Measurements from ENCODE around the gene CAMTA1.
"Not testable (repeated sequence)": the region's sequence is repeated elsewhere in the genome, so short reads cannot be mapped to it uniquely, and the experiment has no call there.

The CAMTA1 gene

DNA sequence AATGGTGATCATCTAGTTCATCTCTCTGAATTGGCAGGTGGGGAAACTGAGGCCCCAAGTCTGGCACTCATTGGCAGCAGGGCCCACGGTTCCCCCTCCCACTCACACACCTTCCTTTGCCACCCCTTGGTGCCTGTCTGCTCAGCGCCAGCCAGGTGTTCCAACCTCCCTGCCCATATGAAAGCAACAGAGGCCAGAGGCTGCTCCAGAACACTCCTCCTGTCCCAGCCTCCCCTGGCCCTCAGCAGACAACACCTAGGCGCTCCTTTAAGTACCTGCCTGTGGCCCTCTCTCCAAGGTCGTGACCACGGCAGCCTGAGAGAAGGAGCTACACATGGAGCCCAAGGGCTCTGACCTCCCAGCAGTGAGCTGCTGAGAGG, 623.5 kb downstream of the CAMTA1 start:
- Histone ChIP-seq H3K4me3 (no peak overlapping the region), H3K27me3 (no peaks in the 10 kb centered on the region), H3K27ac (no peak overlapping the region), H3K4me2 (no peak overlapping the region), H3K9me3 (no peaks in the 10 kb centered on the region), H3K36me3 (no peaks in the 10 kb centered on the region), H3K9ac (no peak overlapping the region), H4K20me1 (no peaks in the 10 kb centered on the region), H3K4me1 (no peaks in the 10 kb centered on the region)
- TF ChIP-seq Cebpa-rat (IDR thresholded peaks at IDR 0.05) = no peak

DNA sequence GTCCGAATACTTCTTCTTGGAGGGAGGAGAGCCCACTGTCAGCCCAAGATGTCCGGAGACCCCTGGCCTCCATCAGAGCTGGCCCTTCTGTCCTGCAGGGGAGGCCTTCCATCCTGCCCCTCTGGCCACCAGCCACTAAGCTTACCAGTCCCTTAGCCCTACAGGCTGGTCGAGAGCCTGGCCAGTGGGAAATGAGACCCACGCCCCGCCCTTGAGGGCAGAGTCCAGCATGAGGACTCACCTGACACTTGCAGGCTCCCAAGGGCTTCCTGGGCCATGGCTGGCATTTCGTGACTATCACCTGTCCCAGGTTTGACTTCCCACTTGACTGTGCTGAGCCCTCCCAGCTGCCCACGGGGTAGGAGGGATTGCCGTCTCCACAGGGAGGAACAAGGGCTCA, 624.0 kb downstream of the CAMTA1 start:
- H3K4me1 ChIP-seq = no peaks in the 10 kb centered on the region
- no peak overlapping the region for H3K4me2 ChIP-seq
- no peaks in the 10 kb centered on the region for H3K9me3 ChIP-seq
- no peak overlapping the region for H3K27ac ChIP-seq
- no peaks in the 10 kb centered on the region for H3K27me3 ChIP-seq
- H3K36me3 ChIP-seq = no peaks in the 10 kb centered on the region
- no peak overlapping the region for H3K9ac ChIP-seq
- H3K4me3 ChIP-seq = no peak overlapping the region
- no peaks in the 10 kb centered on the region for H4K20me1 ChIP-seq
- no peak for TF ChIP-seq Cebpa-rat (IDR thresholded peaks at IDR 0.05)

DNA sequence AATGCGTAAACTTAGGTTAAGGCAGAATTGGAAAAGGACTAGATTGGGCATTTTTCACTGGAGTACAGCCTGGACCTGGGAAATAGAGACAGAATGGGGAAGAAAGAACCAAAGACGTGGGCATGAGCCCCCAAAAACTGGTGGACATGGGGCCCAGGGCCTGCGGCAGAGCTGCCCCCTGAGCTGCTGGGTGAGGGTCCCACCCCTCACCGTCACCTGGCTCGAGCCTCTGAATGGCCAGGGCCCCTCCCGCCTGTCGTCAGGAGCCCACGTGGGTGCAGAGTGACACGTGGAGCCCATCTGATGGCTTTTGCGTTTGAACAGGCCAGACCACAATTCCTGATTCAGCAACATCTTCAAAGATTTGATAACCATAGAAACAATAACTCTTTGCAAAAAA, 624.9 kb downstream of the CAMTA1 start:
- Histone ChIP-seq H3K4me1 (no peaks in the 10 kb centered on the region), H3K4me2 (no peak overlapping the region), H3K27ac (no peak overlapping the region), H3K27me3 (no peaks in the 10 kb centered on the region), H3K9me3 (no peaks in the 10 kb centered on the region), H3K36me3 (no peaks in the 10 kb centered on the region), H4K20me1 (no peaks in the 10 kb centered on the region), H3K9ac (no peak overlapping the region), H3K4me3 (no peak overlapping the region)
- TF ChIP-seq Cebpa-rat (IDR thresholded peaks at IDR 0.05) = no peak

DNA sequence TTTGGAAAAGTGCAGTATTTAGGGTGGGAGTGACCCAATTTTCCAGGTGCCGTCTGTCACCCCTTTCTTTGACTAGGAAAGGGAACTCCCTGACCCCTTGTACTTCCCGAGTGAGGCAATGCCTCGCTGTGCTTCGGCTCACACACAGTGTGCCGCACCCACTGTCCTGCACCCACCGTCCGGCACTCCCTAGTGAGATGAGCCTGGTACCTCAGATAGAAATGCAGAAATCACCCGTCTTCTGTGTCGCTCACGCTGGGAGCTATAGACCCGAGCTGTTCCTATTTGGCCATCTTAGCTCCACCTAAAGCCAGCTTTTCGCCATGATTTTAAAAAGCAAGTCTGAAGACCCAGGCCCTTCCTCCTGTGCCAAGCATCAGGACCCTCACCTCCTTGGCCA, 632.4 kb downstream of the CAMTA1 start:
- not testable (repeated sequence) for H3K9ac ChIP-seq, H3K4me2 ChIP-seq, H4K20me1 ChIP-seq, H3K4me1 ChIP-seq, H3K36me3 ChIP-seq, H3K27ac ChIP-seq, H3K27me3 ChIP-seq, H3K4me3 ChIP-seq
- H3K9me3 ChIP-seq = peaks cover 12% of the 10 kb centered on the region

DNA sequence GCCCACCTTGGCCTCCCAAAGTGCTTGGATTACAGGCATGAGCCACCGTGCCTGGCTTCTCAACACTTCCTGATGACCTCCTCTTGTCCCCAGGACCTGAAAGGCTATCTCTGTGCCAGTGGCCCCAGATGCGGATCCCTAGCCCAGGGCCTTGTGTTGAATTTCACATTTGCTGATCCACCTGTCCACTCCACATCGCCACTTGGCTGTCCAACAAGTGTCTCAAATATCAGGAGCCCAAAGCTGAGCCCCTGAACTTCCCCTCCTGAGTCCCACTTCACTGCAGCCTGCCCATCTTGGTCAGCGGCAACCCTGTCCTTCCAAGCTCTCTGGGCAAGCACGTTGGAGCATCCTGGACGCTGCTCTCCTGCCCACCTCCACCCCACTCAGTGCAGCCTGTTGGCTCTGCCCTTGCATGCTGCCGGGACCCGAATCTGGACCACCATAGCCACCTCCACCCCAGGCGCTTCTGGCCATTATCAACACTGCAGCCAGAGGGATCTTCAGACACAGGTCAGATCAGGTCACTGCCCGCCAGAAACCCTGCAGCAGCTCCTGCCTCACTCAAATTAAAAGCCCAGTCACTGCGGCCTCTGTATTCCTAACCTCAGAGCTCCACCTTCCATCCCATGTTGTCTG, 633.3 kb downstream of the CAMTA1 start:
- Histone ChIP-seq H3K9ac (no peak overlapping the region), H3K4me3 (no peak overlapping the region), H3K27ac (no peak overlapping the region), H3K27me3 (no peaks in the 10 kb centered on the region), H3K9me3 (peaks cover 12% of the 10 kb centered on the region), H4K20me1 (no peaks in the 10 kb centered on the region), H3K36me3 (no peaks in the 10 kb centered on the region), H3K4me1 (no peaks in the 10 kb centered on the region), H3K4me2 (no peak overlapping the region)
- no peak for TF ChIP-seq Cebpa-rat (IDR thresholded peaks at IDR 0.05)

DNA sequence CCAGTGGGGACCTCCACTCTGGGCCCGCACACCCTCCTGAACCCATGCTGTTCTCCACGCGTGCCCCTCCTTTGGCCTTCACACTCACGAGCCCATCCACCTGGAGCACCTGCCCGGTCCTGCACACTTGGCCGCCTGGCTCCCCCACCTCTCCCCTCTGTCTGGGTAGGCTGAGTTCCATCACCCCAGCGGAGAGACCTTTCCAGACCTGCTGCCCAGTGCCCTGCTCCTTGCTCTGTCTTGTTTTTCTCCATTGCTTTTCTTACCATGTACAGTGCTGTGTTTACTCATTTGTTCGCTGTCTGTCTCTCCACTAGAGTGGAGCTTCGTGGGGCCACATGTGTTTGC, 634.8 kb downstream of the CAMTA1 start:
- TF ChIP-seq Cebpa-rat (IDR thresholded peaks at IDR 0.05) = no peak
- H3K9ac ChIP-seq = no peak overlapping the region
- H3K27ac ChIP-seq = no peak overlapping the region

DNA sequence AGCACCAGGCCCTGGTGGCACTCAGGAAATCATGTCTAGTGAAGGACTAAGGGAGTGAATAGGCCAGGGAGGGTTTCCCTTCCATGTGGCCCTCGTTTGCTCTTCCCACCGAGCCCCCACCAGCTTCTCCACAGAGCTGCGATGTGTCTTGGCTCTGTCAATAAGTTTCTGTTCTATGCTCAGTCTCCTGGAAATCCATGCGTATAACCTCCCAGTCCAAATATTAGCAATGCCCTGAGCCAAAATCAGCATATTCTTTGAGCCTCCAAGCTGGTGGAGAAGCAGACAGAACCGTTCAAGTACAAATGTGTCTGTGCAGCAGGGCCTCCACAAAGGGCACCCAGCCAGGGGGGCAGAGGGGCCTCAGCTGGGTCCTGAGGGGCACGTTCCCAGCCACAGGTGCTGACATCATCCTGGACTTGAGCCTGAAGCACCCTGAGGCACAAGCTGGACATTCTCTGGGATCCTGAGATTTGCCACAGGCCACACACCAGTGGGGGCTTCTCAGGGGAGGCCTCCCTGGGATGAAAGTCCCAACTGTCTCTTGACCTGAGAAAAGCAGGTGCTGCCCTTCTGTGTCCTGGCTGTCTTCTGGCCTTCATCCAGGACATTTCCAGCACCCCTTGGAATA, 635.3 kb downstream of the CAMTA1 start:
- Histone ChIP-seq H3K4me3 (no peak overlapping the region), H3K27ac (no peak overlapping the region), H4K20me1 (no peaks in the 10 kb centered on the region), H3K27me3 (no peaks in the 10 kb centered on the region), H3K9ac (no peak overlapping the region), H3K36me3 (no peaks in the 10 kb centered on the region), H3K4me1 (no peaks in the 10 kb centered on the region), H3K4me2 (no peak overlapping the region), H3K9me3 (peaks cover 12% of the 10 kb centered on the region)
- TF ChIP-seq Cebpa-rat (IDR thresholded peaks at IDR 0.05) = no peak

More for the DNA sequence above, 634.8 kb downstream of the CAMTA1 start:
- Histone ChIP-seq H3K27me3 (no peaks in the 10 kb centered on the region), H3K4me2 (no peak overlapping the region), H3K9me3 (peaks cover 12% of the 10 kb centered on the region), H3K36me3 (no peaks in the 10 kb centered on the region), H3K4me3 (no peak overlapping the region), H4K20me1 (no peaks in the 10 kb centered on the region), H3K4me1 (no peaks in the 10 kb centered on the region)

DNA sequence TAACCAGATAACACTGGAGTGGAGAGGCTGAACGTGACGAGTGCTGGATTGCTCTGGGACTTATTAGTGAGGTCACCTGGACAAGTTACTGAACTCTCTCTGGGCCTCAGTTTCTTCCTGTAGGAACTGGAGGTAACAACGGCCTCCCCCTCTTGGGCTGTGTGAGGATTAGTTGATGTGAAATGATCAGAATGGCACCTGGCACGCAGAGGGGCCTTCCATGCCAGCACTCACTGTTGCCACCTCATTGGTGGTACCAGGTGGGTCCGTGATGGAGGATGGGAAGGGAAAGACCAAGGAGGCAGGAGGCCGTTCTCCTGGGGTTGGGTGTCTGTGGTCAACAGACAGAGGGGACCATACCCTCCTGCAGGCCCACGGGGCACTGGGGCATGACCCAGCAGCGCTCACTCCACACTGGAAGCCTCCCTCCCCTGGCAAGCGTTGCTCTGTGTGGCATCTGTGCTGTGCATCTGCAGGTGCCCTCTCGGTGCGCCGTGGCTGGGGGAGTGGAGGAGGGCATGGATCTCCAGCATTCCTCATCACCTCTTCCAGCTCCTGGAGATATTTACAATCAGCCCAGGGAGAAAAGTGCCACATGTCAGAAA, 636.3 kb downstream of the CAMTA1 start:
- Histone ChIP-seq H3K9me3 (peaks cover 12% of the 10 kb centered on the region), H3K4me2 (no peak overlapping the region), H3K4me1 (no peaks in the 10 kb centered on the region), H3K36me3 (no peaks in the 10 kb centered on the region), H3K9ac (no peak overlapping the region), H3K27me3 (no peaks in the 10 kb centered on the region), H3K4me3 (no peak overlapping the region), H4K20me1 (no peaks in the 10 kb centered on the region), H3K27ac (no peak overlapping the region)
- TF ChIP-seq Cebpa-rat (IDR thresholded peaks at IDR 0.05) = no peak

DNA sequence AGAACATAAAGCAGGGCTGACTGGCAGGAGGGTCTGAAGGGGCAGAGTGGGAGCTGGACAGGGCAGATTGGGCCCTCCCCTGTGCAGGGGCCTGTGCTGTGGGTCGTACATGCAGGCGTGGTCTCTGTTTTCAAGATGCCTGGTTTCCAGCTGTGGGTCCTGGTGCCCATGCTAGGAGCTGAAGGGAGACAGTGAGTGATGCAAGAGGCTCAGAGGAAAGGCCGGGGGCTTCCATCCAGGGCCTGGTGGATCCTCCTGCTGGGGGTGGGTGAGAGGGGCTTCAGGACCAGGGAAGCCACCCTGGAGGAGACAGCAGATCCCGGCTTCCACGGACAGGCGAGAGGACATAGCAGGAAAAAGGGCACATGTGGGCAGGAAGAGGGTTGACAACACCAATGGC, 636.8 kb downstream of the CAMTA1 start:
- Histone ChIP-seq H3K9me3 (peaks cover 12% of the 10 kb centered on the region), H3K27me3 (no peaks in the 10 kb centered on the region), H3K4me3 (no peak overlapping the region), H3K27ac (no peak overlapping the region), H3K9ac (no peak overlapping the region), H3K4me2 (no peak overlapping the region), H4K20me1 (no peaks in the 10 kb centered on the region), H3K4me1 (0 out of 2 replicates have a peak, but pooled peaks cover under 1% of the 10 kb centered on the region), H3K36me3 (no peaks in the 10 kb centered on the region)
- TF ChIP-seq Cebpa-rat (IDR thresholded peaks at IDR 0.05) = no peak

DNA sequence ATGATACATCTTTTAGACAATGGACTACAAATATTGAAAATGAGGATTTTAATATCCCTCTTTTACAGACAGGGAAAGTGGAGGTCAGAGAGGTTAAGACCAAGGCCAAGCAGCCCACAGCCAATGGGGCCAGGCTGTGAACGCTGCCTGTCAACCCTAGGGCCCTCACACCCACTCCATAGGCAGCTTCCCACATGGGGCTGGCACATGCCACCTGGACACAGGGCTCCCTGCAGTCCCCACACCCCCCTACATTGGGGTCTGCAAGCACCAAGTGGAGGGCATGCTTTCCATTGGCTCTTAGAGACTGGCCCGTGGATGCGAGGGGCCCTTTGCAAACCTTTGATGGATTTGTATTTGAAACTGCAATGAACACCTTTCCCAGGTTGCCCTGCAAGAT, 637.3 kb downstream of the CAMTA1 start:
- H4K20me1 ChIP-seq = no peaks in the 10 kb centered on the region
- H3K36me3 ChIP-seq = no peaks in the 10 kb centered on the region
- TF ChIP-seq Cebpa-rat (IDR thresholded peaks at IDR 0.05) = no peak
- H3K4me2 ChIP-seq = no peak overlapping the region
- no peak overlapping the region for H3K9ac ChIP-seq
- H3K27me3 ChIP-seq = no peaks in the 10 kb centered on the region
- peaks cover 10% of the 10 kb centered on the region for H3K9me3 ChIP-seq
- peaks cover 5% of the 10 kb centered on the region for H3K4me1 ChIP-seq
- no peak overlapping the region for H3K4me3 ChIP-seq
- no peak overlapping the region for H3K27ac ChIP-seq
